ENCODE results near the gene KCNQ1.

DNA sequence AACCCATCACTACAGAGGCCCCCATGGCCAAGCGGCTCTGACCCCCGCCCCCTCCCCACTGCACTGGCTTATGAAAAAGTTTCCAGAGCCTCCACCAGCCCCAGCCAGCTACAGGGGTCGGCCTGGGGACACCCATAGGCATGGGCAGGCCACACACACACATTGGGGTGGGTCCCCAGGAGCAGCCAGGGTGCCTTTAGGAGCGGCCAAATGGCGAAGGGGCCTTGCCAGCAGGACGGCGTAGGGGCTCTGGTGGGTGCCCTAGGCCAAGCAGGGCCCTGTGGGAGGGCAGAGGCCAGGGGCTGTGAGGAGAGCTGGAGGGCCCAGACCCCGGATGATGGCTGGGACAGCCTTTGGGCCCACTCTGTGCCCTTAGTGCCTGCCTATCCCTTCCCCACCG lies 34.2 kb upstream of the KCNQ1 start:
- TF ChIP-seq, protein P1, sequence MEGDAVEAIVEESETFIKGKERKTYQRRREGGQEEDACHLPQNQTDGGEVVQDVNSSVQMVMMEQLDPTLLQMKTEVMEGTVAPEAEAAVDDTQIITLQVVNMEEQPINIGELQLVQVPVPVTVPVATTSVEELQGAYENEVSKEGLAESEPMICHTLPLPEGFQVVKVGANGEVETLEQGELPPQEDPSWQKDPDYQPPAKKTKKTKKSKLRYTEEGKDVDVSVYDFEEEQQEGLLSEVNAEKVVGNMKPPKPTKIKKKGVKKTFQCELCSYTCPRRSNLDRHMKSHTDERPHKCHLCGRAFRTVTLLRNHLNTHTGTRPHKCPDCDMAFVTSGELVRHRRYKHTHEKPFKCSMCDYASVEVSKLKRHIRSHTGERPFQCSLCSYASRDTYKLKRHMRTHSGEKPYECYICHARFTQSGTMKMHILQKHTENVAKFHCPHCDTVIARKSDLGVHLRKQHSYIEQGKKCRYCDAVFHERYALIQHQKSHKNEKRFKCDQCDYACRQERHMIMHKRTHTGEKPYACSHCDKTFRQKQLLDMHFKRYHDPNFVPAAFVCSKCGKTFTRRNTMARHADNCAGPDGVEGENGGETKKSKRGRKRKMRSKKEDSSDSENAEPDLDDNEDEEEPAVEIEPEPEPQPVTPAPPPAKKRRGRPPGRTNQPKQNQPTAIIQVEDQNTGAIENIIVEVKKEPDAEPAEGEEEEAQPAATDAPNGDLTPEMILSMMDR (conservative IDR thresholded peaks at IDR 0.05 in 1 of 2, IDR thresholded peaks at IDR 0.05 in 1 of 2; ENCODE audit: low read depth in 1 of 2, low read length in 2 of 2), result no peak
- no peak for TF ChIP-seq EZH2 (IDR thresholded peaks at IDR 0.05; ENCODE audit: low read length, missing control alignments)

Data from fibroblast of lung (primary cell).